Lower leg skin (tissue), 4 donors: ENCODE results near the gene APCDD1L. TPM values are rescaled to one million over a fixed set of nuclear protein-coding genes. Genes with fewer than 3 reads are reported as not detected.

Source experiments
- DNase-seq, 2 donors: peaks; one replicate each; pipeline ENCODE4 v3.0.0-alpha.2; 2019; ENCODE audit warnings: low spot score in 2 of 2
- H3K4me3 ChIP-seq: fragments of 200-600 bp; sonication (generic); 2 replicates; pipeline ENCODE4 v1.5.1; 2017; ENCODE audit warnings: mild to moderate bottlenecking, low read depth; ENCODE audit not compliant: poor library complexity, severe bottlenecking
- POLR2A ChIP-seq, 2 donors: fragments of 450-650 bp; IDR thresholded peaks; one replicate each; pipeline ENCODE4 v1.6.1; 2016 to 2017; ENCODE audit warnings: antibody characterized with exemption in 2 of 2, mild to moderate bottlenecking in 1 of 2, moderate library complexity in 1 of 2
- WGBS, 2 donors: methylation state at CpG; one replicate each; pipeline ENCODE4 v1.1.5; 2018; 5-methylcytosine and 5-hydroxymethylcytosine counted together
- intact Hi-C: fragments of 100-400 bp; cut with DNase I; formaldehyde crosslinking; loops from one replicate; pipeline ENCODE4 v1.15.0; 2023; ENCODE audit warnings: low total_unique reads
- total RNA-seq, 4 donors: library from RNA; depleted of rRNA; stranded (reverse); fragments of >200 nt; gene quantifications; one replicate each; pipeline ENCODE4 v1.1.0, GENCODE V29; 2016
- TF ChIP-seq, protein P1 (sequence below), 3 donors: fragments of 450-650 bp; IDR thresholded peaks; one replicate each; pipeline ENCODE4 v1.5.1; 2016; ENCODE audit warnings: antibody characterized with exemption in 3 of 3, mild to moderate bottlenecking in 3 of 3, moderate library complexity in 2 of 3

Gene APCDD1L
- total RNA-seq, 4 donors from 2014 or later = 0.49 to 2.4 (median 1.4) TPM

GRCh38 chr20:58500256-58500655 is 14.9 kb downstream of the APCDD1L start:
- DNase-seq = peak in 1 of 2 donors; percentile 61
- WGBS, 2 donors = 85 to 92% methylated on average over 7 of the region's 7 CpGs
- intact Hi-C loops = no loop called here
- TF ChIP-seq, protein P1, sequence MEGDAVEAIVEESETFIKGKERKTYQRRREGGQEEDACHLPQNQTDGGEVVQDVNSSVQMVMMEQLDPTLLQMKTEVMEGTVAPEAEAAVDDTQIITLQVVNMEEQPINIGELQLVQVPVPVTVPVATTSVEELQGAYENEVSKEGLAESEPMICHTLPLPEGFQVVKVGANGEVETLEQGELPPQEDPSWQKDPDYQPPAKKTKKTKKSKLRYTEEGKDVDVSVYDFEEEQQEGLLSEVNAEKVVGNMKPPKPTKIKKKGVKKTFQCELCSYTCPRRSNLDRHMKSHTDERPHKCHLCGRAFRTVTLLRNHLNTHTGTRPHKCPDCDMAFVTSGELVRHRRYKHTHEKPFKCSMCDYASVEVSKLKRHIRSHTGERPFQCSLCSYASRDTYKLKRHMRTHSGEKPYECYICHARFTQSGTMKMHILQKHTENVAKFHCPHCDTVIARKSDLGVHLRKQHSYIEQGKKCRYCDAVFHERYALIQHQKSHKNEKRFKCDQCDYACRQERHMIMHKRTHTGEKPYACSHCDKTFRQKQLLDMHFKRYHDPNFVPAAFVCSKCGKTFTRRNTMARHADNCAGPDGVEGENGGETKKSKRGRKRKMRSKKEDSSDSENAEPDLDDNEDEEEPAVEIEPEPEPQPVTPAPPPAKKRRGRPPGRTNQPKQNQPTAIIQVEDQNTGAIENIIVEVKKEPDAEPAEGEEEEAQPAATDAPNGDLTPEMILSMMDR (IDR thresholded peaks at IDR 0.05) = no peak
- TF ChIP-seq POLR2A (IDR thresholded peaks at IDR 0.05) = no peak
- no peak overlapping the region for H3K4me3 ChIP-seq

DNA sequence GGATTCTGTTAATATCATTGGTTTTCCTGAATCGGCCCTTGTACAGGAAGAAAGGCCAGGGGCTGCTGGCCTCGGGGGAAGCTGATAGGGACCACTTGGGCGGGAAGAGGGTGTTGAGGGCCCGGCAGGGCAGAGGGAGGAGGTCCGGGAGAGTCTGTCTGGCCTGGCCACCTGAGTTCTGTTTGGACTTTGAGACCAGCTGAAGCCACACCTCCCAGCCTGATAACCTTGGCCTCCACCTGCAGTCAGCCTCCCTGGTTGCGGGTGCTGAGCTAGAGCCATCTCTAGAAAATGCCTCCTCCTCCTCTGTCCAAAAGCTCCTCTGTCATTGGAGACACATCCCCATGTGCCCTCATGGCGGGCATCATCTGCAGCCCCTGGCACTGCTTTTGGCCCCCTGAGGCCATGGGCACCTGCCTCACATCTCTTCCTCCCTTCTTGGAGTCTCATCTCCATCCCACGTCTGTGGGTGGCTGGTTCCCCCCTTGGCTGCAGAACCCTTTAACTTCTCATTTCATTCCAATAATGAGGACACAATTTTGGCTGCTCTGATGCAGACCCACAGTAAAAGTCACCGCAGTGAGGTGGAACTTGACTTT is 16.6 kb downstream of the APCDD1L start:
- TF ChIP-seq, protein P1 (IDR thresholded peaks at IDR 0.05) = no peak
- 88 to 90% methylated on average over 7 to 8 of the region's 9 CpGs for WGBS, 2 donors
- intact Hi-C loops = no loop called here
- peak in 1 of 2 donors; percentile 61 for DNase-seq
- H3K4me3 ChIP-seq = no peak overlapping the region

DNA sequence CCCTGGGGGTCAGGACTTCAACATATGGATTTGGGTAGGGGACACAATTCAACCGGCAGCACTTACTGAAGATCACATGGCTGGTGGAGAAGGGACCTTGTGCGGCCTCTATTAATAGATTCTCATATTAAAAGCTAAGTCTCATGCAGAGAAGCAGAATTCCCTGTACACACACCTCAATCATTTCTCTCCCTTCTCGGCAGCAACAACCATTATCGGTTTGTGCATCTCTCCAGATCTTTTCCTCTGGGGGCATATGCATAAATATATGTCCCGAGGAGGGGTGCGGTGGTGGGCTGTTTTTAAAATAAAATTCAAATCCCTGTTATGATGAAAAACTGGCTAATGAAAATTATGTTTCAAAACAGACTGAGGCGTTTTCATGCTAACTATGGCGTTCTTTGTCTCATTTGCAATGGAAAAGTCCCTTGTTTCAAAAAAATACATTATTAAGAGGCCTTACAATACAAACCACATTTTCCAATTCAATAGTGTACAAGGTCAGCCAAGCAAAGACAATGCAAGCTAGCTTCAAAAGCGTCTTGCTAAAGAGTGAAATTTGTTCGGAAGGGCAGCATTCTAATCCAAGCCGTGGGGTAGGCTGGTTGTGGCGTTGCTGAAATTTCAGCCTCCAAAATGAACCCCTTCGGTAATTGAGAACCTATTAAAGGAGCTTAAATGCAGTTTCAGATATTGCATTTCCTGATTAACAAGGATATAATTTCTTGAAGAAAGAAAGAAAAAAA is 17.3 kb downstream of the APCDD1L start:
- TF ChIP-seq POLR2A (IDR thresholded peaks at IDR 0.05) = no peak
- WGBS, 2 donors = 89 to 91% methylated on average over 13 of the region's 13 CpGs
- DNase-seq = no peak
- no peak overlapping the region for H3K4me3 ChIP-seq
- intact Hi-C loops = no loop called here

DNA sequence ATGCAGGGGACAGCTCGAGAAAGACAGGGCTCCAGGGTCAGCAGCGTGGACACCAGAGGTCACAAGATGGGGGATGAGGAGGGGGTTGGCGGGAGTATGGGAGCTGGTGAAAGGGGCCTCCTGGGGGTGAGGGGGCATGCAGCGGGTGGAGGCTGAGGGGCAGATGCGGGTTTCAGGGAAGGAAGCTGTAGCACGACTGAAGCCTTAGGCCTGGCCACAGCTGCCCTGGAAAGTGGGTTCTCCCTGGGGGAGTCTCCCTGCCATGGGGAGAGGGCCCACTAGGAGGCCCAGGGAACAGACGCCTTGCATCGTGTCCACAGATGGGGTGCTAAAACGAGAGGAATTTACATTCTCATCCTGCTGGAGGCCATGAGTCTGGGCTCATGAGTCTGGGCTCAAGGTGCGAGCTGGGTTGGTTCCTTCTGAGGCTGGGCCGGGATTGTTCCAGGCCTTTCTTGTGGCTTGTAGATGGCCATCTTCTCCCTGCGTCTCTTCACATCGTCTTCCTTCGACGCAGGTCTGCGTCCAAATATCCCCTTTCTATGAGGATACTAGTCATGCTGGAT is 18.0 kb downstream of the APCDD1L start:
- whole genome bisulfite sequencing, 2 donors = 91 to 92% methylated on average over 16 of the region's 16 CpGs
- H3K4me3 ChIP-seq = no peak overlapping the region
- intact Hi-C loops = no loop called here
- TF ChIP-seq POLR2A (IDR thresholded peaks at IDR 0.05) = no peak
- TF ChIP-seq, protein P1 (IDR thresholded peaks at IDR 0.05) = no peak
- DNase-seq = peak in 1 of 2 donors; percentile 61

GRCh38 chr20:58496429-58496769 is 18.8 kb downstream of the APCDD1L start:
- TF ChIP-seq, protein P1 (IDR thresholded peaks at IDR 0.05) = no peak
- no peak for TF ChIP-seq POLR2A (IDR thresholded peaks at IDR 0.05)
- 92 to 95% methylated on average over 6 of the region's 6 CpGs for WGBS, 2 donors
- DNase-seq = peak in 1 of 2 donors; percentile 61
- intact Hi-C loops = no loop called here
- H3K4me3 ChIP-seq = no peak overlapping the region

- H3K4me3 ChIP-seq = no peak overlapping the region
- peak in 1 of 2 donors; percentile 64 for DNase-seq
- intact Hi-C loops = no loop called here
- WGBS, 2 donors = 93 to 95% methylated on average over 13 to 14 of the region's 15 CpGs
- TF ChIP-seq, protein P1 (IDR thresholded peaks at IDR 0.05) = no peak
- TF ChIP-seq POLR2A (IDR thresholded peaks at IDR 0.05) = no peak
These were observed 19.4 kb downstream of the APCDD1L start for GRCh38 chr20:58495623-58496428.
